B cell (primary cell): Measurements from ENCODE around the gene NCAM1.

Experiments used
- CTCF ChIP-seq: fragments of 200-600 bp; IDR thresholded peaks from one replicate; pipeline ENCODE4 v1.8.0; 2022; ENCODE audit warnings: antibody characterized with exemption, mild to moderate bottlenecking
- EZH2 ChIP-seq: IDR thresholded peaks from 2 replicates; pipeline ENCODE4 v1.6.1; 2012; ENCODE audit warnings: borderline replicate concordance, low read depth, mild to moderate bottlenecking, moderate library complexity, low read length; ENCODE audit not compliant: insufficient read depth, poor library complexity, severe bottlenecking

GRCh38 chr11:113124578-113124977, 163.4 kb downstream of the NCAM1 start:
- TF ChIP-seq CTCF (no peak), EZH2 (no peak)
